Measurements from ENCODE around the gene CCL1. TPM values are rescaled to one million over a fixed set of nuclear protein-coding genes. Genes with fewer than 3 reads are reported as not detected.
A peak's percentile ranks its signal among the peaks of the same experiment; 100 is the strongest.

The CCL1 gene
- total and polyA plus RNA-seq, 9 of the 15 experiments (the other 6 are each of a cell fraction or from before 2014, with no cell fraction given) = 0.45 TPM; not detected in 8

- WGBS (ENCODE audit: insufficient coverage, low coverage, missing lambda C conversion rate) = 29% methylated on average over 3 of the region's 3 CpGs
- BruUV-seq (replicated peaks) = no TSS peak
- H3K9me3 ChIP-seq (replicated peaks; ENCODE audit: control insufficient read depth, insufficient read depth, low read depth, low read length) = no peaks in the 10 kb centered on the region
- intact Hi-C loops (cut with micrococcal nuclease) = no loop called here
- H3K9ac ChIP-seq (ENCODE audit: insufficient read depth in 1 of 2, low read depth in 2 of 2, low read length in 2 of 2) = no peak overlapping the region
- ChIA-PET CTCF (ENCODE audit: low intra/inter-chr PET ratio) (interaction anchor here (0.9 kb wide), 1 partner anchor 179 kb away, joined by 3 read pairs; no protein-coding TSS in a partner anchor), POLR2A (interaction anchor here (0.6 to 1.1 kb wide), 4 partner anchors 12 to 1859 kb away, joined by 3 read pairs; no protein-coding TSS in a partner anchor)
- H3K27ac ChIP-seq (ENCODE audit: extremely low read depth, low read depth, low read length) = peak overlapping the region; percentile 55; the same call in 1 of the 3 replicates
- ATAC-seq (no peak), DNase-seq (ENCODE audit: extremely low read depth in 1 of 4, low spot score in 3 of 4) (no peak), FAIRE-seq (peak; percentile 11)
- TF ChIP-seq ZNF12 (CRISPR knock-in tag; IDR thresholded peaks at IDR 0.05) (peak; percentile 84), MCM7 (IDR thresholded peaks at IDR 0.05) (no peak), MCM5 (IDR thresholded peaks at IDR 0.05; ENCODE audit: low read depth) (no peak), JUND (IDR thresholded peaks at IDR 0.05; ENCODE audit: borderline replicate concordance, low read depth, low read length) (no peak), JUND (tag; IDR thresholded peaks at IDR 0.05; ENCODE audit: borderline replicate concordance, low read depth, low read length) (0 out of 3 replicates have a peak, but pooled peaks have one; percentile 2), CHAMP1 (IDR thresholded peaks at IDR 0.05) (no peak)
- H3K4me3 ChIP-seq = no peak overlapping the region
- H4K20me1 ChIP-seq (replicated peaks; ENCODE audit: control insufficient read depth, insufficient read depth, low read length) = no peaks in the 10 kb centered on the region
- no peaks in the 10 kb centered on the region for H3K27me3 ChIP-seq (ENCODE audit: control insufficient read depth in 2 of 2, insufficient read depth in 2 of 2, low read length in 2 of 2)
- peaks cover 0 to 10% of the 10 kb centered on the region in 2 experiments; a peak in 3 of 5 replicates for H3K4me1 ChIP-seq (replicated peaks in 1 of 2; ENCODE audit: control insufficient read depth in 2 of 2, insufficient read depth in 2 of 2, low read length in 2 of 2)
- H3K9me1 ChIP-seq (ENCODE audit: control insufficient read depth, insufficient read depth, low read length) = no peaks in the 10 kb centered on the region
- peak overlapping the region; percentile 83 for H2AFZ ChIP-seq (ENCODE audit: low read depth, low read length)
- in situ Hi-C loops (cut with MboI) = no loop called here
- no peak overlapping the region for H3K4me2 ChIP-seq (ENCODE audit: insufficient read depth, low read length)
- no peaks in the 10 kb centered on the region for H3K79me2 ChIP-seq (ENCODE audit: control insufficient read depth, insufficient read depth, low read length)
- H3K36me3 ChIP-seq (ENCODE audit: control insufficient read depth, insufficient read depth, low read length) = no peaks in the 10 kb centered on the region
Observed at GRCh38 chr17:34377078-34377823, 14.2 kb upstream of the CCL1 start.

All from K562 (cell line).